ENCODE data around the gene CRELD2.
A peak's percentile ranks its signal among the peaks of the same experiment; 100 is the strongest.
"Not testable (repeated sequence)": the region's sequence is repeated elsewhere in the genome, so short reads cannot be mapped to it uniquely, and the experiment has no call there.

CRELD2 gene

DNA sequence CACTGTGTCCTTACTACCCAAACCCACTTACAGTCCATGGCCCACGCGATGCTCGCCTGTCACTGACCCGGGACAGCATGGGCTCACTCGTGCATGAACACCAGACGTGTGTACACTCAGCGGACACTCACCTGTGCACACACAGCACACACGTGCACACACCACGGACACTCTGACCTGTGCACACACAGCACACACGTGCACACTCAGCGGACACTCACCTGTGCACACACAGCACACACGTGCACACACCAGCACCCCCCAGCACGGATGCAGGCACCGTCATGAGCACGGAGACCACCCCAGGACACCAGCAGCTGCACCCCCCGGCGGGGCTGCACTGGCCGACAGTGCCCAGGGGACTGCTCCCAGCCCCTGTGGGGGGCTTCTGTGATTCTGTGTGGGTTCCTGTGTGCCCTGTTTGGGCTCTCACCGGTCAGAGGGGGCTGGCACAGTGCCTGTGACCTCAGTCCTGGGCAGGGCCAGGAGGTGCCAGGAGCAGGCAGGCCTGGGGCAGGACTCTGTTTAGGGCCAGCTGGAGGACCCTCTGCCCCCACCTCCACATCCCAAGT is 20.2 kb downstream of the CRELD2 start:
- H3K4me3 Mint-ChIP-seq = no peak overlapping the region
- H3K4me1 Mint-ChIP-seq (ENCODE audit: low read depth) = peaks cover 13% of the 10 kb centered on the region
- H3K27me3 Mint-ChIP-seq = no peaks in the 10 kb centered on the region
- no peaks in the 10 kb centered on the region for H3K36me3 Mint-ChIP-seq (ENCODE audit: low read depth)
- H3K9me3 Mint-ChIP-seq = no peaks in the 10 kb centered on the region
- no peak overlapping the region for H3K27ac Mint-ChIP-seq

DNA sequence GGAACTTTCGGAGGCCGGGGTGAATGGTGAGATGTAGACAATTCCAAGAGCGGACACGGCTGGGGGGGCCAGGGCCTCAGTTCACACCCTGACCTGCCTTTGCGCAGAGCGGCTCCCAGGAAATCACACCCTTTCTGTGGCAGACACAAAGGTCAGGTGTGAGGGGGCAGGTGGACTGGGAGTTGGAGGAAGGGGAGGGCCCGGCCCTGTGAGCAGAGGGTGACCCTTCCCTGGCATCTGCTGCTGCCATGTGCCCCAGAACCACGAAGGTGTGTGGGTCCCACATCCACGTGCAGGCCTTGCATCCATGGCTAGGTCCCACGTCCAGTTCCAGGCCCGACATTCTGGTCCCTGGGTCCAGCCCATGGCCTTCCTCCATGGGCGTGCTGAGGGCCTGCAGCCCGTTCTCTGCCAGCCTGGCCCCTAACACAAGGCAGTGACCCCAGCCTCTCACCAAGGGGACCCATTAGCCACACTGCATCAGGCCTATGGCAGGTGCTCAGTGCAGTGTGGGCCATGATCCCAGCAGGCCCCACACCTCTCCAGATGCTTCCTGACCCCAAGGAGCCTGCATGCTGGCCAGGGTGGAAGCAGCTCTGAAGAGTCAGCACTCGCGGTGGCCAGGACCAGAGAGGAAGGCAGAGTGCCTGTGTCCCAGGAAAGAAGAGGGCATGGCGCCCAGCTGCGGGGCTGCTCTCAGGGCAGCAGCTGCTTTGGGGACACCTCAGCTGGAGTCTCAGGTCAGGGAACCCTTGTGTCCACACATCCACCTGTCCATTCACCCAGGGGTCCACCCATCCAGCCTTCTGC is 23.3 kb downstream of the CRELD2 start:
- H3K27ac Mint-ChIP-seq = no peak overlapping the region
- H3K4me1 Mint-ChIP-seq (ENCODE audit: low read depth) = peaks cover 13% of the 10 kb centered on the region
- H3K4me3 Mint-ChIP-seq = no peak overlapping the region
- H3K27me3 Mint-ChIP-seq = no peaks in the 10 kb centered on the region
- no peaks in the 10 kb centered on the region for H3K36me3 Mint-ChIP-seq (ENCODE audit: low read depth)
- H3K9me3 Mint-ChIP-seq = no peaks in the 10 kb centered on the region

DNA sequence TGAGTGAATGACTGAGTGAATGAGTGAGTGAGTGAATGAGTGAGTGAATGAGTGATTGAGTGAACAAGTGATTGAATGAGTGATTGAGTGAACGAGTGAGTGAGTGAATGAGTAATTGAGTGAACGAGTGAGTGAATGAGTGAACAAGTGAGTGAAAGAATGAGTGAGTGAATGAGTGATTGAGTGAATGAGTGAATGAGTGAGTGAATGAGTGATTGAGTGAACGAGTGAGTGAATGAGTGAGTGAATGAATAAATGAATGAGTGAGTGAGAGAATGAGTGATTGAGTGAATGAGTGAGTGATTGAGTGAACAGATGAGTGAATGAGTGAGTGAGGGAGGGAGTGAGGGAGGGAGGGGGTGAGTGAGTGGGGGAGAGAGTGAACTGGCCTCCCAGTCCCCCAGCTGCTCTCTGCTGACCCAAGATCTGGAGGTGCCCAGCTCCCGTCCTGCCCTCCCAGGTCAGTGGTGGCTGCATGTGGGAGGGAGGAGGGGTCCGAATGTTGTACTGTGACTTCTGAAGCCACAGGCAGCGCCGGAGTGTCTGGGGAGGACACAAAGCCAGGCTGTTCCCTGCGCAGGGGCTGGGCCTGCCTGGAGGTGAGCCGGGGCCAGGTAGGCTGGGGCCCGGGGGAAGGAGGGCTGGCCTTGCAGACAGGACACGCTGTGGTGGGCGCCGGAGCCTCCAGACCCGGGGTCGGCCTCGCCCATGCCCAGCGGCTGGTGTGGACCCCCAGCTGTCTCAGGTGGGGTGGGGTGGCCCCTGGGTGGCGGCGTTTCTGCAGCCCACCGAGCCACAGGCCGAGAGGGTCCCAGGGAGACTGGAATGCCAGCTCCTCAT is 24.4 kb downstream of the CRELD2 start:
- no peak overlapping the region for H3K4me3 Mint-ChIP-seq
- no peak overlapping the region for H3K27ac Mint-ChIP-seq
- no peaks in the 10 kb centered on the region for H3K36me3 Mint-ChIP-seq (ENCODE audit: low read depth)
- no peaks in the 10 kb centered on the region for H3K27me3 Mint-ChIP-seq
- no peaks in the 10 kb centered on the region for H3K9me3 Mint-ChIP-seq
- H3K4me1 Mint-ChIP-seq (ENCODE audit: low read depth) = peaks cover 6% of the 10 kb centered on the region

DNA sequence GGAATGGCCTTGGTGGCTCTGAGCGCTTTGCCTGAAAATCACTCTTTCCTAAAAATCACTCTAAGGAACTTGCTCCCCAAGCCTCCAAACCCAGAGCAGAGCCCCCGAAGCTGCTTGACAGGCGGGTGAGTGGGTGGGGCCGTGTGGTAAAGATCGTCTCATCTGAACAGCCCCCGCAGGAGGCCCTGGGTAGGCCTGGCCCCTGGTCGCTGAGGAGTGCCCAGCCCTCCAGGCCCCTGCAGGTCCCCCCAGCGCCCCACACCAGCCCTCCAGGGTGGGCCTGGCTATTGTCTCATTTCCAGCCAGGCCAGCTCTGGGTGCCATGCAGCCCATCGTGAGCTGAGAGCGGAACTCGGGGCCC is 25.0 kb downstream of the CRELD2 start:
- Mint-ChIP-seq H3K4me3 (no peak overlapping the region), H3K9me3 (no peaks in the 10 kb centered on the region), H3K27ac (no peak overlapping the region), H3K27me3 (no peaks in the 10 kb centered on the region), H3K36me3 (ENCODE audit: low read depth) (no peaks in the 10 kb centered on the region), H3K4me1 (ENCODE audit: low read depth) (peaks cover 6% of the 10 kb centered on the region)

DNA sequence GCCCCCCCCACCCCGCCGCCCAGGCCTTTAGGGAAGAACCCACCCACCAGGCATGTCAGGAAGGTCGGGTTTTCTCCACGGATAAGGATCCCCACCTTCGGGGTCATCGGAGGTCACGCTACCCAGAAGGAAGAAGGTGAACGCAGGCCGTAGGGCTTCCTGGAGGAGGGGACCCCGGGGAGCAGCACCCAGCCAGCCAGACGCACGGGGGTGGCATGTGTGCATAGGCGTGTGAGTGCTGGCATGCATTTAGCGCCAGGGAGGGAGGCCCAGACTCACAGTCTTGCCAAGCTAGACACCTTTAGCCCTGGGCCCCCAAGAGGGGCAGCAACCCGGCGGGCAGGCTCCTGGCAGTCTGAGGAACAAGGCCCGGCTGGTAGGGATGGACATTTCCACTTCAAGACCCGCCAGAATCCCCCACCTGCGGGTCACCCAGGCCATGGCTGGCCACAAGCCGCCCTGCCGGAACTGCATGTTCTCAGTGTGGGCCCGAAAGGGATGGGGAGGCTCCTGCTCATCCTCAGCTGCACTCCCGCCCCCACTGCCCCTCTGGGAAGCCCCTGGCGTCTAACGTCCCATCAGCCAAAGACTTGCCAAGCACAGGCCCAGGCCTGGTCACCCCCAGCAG is 25.5 kb downstream of the CRELD2 start:
- peaks cover 6% of the 10 kb centered on the region for H3K4me1 Mint-ChIP-seq (ENCODE audit: low read depth)
- no peak overlapping the region for H3K4me3 Mint-ChIP-seq
- H3K27me3 Mint-ChIP-seq = no peaks in the 10 kb centered on the region
- no peak overlapping the region for H3K27ac Mint-ChIP-seq
- H3K36me3 Mint-ChIP-seq (ENCODE audit: low read depth) = no peaks in the 10 kb centered on the region
- no peaks in the 10 kb centered on the region for H3K9me3 Mint-ChIP-seq

DNA sequence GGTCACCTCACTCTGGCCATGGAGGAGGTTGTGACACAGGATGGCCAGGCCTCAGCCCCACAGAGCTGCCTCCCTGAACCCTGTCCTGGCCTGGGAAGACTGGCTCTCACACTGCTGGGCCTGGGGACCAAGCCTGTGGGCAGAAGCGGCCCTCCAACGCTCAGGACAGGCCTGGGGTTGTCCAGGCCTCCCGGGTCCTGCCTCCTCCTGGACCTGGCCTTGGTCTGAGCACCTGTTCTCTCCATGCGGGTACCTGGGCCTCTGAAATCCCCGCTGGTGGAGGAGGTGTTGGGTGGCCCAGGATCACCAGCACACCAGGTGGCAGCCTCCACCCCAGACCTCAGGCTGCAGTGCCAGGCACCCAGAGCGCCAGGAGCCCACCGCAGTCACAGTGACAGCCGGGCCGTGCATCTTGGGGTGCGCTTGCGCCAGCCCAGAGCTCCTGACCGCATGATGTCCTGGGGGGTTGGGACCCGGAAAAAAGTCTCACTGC is 26.0 kb downstream of the CRELD2 start:
- Mint-ChIP-seq H3K36me3 (ENCODE audit: low read depth) (no peaks in the 10 kb centered on the region), H3K27ac (no peak overlapping the region), H3K4me1 (ENCODE audit: low read depth) (peaks cover 6% of the 10 kb centered on the region), H3K27me3 (no peaks in the 10 kb centered on the region), H3K9me3 (no peaks in the 10 kb centered on the region), H3K4me3 (no peak overlapping the region)

DNA sequence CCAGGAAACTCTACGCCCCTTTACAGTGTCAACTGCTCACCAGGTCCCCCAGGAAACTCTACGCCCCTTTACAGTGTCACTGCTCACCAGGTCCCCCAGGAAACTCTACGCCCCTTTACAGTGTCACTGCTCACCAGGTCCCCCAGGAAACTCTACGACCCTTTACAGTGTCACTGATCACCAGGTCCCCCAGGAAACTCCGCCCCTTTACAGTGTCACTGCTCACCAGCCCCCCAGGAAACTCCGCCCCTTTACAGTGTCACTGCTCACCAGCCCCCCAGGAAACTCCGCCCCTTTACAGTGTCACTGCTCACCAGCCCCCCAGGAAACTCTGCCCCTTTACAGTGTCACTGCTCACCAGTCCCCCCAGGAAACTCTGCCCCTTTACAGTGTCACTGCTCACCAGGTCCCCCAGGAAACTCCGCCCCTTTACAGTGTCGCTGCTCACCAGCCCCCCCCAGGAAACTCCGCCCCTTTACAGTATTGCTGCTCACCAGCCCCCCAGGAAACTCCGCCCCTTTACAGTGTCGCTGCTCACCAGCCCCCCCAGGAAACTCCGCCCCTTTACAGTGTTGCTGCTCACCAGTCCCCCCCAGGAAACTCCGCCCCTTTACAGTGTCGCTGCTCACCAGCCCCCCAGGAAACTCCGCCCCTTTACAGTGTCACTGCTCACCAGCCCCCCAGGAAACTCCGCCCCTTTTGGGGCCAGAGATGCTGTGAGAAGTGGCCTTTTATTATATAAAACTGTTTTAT is 26.8 kb downstream of the CRELD2 start:
- not testable (repeated sequence) for H3K9me3 Mint-ChIP-seq; H3K4me1 Mint-ChIP-seq (ENCODE audit: low read depth); H3K4me3 Mint-ChIP-seq; H3K27me3 Mint-ChIP-seq; H3K36me3 Mint-ChIP-seq (ENCODE audit: low read depth)
- H3K27ac Mint-ChIP-seq = peak overlapping the region; percentile 52

DNA sequence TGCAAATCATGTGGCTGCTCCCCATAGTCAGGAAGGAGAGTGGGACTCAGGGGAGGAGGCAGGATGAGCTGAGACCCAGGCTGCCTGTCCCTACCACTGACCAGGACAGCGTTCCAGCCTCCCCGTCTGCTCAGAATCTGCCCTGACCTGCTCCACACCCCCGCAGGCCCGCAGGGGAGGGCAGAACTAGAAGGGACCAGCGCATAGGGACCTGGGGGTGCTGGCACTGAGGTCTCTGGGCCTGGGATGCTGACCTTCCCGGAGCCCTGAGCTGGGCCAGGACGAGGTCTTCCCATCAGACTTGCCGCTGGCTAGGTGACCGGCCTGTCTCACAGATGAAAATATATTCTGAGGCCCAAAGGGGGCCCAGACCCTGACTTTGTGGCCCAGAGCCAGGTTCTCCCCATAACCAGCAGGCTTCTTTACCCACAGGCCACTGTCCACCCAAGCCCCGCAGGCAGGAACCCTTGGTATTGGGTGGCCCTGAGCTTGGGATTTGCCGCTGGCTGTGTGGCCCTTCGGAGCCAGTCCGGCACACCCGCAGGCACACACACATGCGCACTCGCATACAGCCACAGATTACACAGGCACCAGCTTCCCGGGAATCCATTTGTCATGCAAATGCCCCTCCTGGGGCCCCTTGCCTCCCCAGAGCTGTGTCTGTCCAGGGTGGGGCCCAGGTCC is 28.3 kb downstream of the CRELD2 start:
- H3K4me3 Mint-ChIP-seq = no peak overlapping the region
- no peaks in the 10 kb centered on the region for H3K27me3 Mint-ChIP-seq

DNA sequence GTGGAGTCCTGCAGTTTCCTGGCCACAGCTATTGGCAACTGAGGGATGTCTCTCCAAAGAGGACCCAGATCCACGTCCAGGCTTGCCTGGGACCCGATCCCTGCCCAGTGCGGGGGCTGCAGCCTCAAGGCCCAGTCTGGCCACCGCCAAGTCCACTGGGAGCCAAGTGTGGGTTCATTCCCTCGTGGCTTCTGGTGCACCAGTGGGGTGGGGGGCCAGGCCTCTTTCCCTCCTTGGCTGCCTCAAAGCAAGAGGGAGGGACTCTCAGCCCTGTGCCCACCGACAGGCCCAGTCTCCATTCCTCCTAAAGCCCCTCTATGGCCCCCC is 28.8 kb downstream of the CRELD2 start:
- H3K4me3 Mint-ChIP-seq = no peak overlapping the region
- H3K27me3 Mint-ChIP-seq = no peaks in the 10 kb centered on the region
- no peaks in the 10 kb centered on the region for H3K36me3 Mint-ChIP-seq (ENCODE audit: low read depth)
- H3K9me3 Mint-ChIP-seq = no peaks in the 10 kb centered on the region
- no peak overlapping the region for H3K27ac Mint-ChIP-seq
- peaks cover 6% of the 10 kb centered on the region for H3K4me1 Mint-ChIP-seq (ENCODE audit: low read depth)

More for the DNA sequence above, 28.3 kb downstream of the CRELD2 start:
- Mint-ChIP-seq H3K4me1 (ENCODE audit: low read depth) (peaks cover 6% of the 10 kb centered on the region), H3K36me3 (ENCODE audit: low read depth) (no peaks in the 10 kb centered on the region), H3K27ac (no peak overlapping the region), H3K9me3 (no peaks in the 10 kb centered on the region)

DNA sequence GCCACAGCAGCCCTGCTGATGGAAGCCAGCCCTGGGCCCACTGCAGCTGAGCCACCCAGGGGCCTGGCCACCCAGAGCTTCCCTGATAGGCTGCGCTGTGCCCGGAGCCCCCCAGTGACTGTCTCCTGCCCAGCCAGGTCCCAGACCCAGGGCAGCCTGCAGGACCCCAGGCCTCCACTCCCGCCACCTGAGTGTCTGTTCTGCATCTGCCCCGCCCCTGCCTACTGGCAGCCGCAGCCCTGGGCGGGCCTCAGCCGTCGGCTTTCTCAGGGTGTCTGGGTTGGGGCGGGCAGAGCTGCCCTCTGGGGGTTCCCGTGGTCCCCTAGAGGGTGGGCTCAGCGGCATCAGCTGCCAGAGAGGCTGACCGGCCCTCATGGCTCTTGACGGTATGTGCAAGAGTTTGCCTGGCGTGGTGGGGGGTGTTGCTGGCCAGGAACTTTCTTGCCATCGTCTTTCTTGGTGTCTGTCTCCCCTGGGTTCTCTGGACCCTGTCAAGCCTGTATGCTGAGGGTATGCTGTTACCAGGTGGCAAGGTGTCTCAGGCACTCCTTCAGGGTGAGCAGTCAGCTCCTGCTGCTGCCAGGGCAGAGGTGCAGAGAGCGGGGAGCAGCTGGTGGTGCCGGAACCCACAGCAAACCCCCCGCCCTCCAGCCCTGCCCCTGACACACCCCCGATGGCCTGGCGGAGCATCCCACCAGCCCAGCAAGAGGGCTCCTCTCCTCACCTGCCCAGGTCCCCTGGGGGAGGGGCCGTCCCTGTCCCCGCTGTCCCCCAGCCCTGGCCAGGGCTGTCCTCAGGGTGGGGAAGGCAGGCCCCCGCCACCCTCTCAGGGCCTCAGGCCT is 29.9 kb downstream of the CRELD2 start:
- Mint-ChIP-seq H3K4me1 (ENCODE audit: low read depth) (peaks cover 6% of the 10 kb centered on the region), H3K27ac (no peak overlapping the region), H3K36me3 (ENCODE audit: low read depth) (no peaks in the 10 kb centered on the region), H3K9me3 (no peaks in the 10 kb centered on the region), H3K4me3 (no peak overlapping the region), H3K27me3 (no peaks in the 10 kb centered on the region)

DNA sequence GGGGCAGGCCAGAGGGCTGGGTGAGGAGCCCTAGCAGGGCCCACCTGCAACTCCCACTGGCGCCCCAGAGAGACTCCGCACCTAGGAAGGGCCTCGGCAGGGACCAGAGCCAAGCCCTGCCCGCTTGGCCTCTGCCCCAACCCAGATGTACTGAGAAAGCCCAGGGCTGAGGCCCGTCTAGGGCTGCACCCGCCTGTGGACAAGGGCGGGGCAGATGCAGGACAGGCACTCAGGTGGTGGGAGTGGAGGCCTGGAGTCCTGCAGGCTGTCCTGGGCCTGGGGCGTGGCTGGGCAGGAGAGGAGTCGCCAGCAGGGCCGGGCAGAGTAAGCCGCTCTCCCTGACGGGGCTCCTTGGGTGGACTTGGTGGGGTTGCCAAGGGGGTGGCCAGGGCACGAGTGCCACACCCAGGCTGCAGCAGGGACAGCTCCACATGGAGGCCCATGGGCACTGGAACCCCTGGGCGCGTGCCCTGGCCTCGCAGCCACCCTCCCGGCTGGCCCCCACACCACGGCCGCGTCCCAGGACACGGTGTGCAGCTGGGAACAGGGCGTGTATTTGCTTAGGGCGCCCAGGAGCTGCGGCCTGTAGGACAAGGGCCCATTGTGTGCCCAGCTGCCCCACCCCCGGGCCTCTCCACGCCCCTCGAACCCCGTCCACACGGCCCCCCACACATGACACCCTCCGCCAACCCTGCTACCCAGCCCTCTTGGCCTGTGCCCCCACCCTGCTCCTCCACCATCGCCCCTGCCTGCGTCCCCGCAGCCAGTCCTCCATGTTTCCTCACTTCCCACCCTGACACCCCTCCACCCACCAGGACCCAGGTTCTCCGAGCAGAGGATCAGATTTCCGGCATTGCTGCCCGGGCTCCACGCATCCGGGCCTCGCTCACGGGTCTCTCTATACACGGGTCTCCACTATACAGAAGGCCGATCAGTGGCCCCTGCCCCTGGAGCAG is 30.8 kb downstream of the CRELD2 start:
- H3K27me3 Mint-ChIP-seq = no peaks in the 10 kb centered on the region
- no peak overlapping the region for H3K27ac Mint-ChIP-seq
- no peaks in the 10 kb centered on the region for H3K36me3 Mint-ChIP-seq (ENCODE audit: low read depth)
- peaks cover 6% of the 10 kb centered on the region for H3K4me1 Mint-ChIP-seq (ENCODE audit: low read depth)
- no peaks in the 10 kb centered on the region for H3K9me3 Mint-ChIP-seq
- H3K4me3 Mint-ChIP-seq = no peak overlapping the region

DNA sequence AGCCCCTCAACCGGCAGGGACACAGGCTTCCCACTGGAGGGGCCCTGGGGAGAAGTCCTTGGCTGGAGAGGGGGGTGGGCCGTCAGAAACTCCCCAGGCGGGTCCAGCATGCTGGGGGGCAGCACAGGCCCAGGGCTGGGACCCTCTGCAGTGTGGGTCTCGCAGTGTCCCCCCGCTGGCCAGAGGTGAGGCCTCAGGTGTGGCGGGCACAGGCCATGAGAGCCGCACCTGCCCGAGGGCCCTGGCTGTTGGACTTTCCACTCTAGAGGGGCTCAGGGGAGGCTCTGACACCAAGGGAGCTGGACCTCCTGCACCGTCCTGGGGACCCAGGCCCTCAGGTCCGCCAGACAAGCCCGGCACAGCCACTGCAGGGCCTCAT is 31.5 kb downstream of the CRELD2 start:
- Mint-ChIP-seq H3K27ac (no peak overlapping the region), H3K9me3 (no peaks in the 10 kb centered on the region), H3K4me1 (ENCODE audit: low read depth) (peaks cover 6% of the 10 kb centered on the region), H3K4me3 (no peak overlapping the region), H3K27me3 (no peaks in the 10 kb centered on the region), H3K36me3 (ENCODE audit: low read depth) (no peaks in the 10 kb centered on the region)

Measured in stimulated activated naive CD8-positive, alpha-beta T cell treated with anti-CD3 and anti-CD28 coated beads, Interleukin-15, Interleukin-2, amounts not matched to agents 100 ng/mL and 50 ng/mL, for 24 hours (primary cell).